ENCODE data around the gene CNR2.

DNA sequence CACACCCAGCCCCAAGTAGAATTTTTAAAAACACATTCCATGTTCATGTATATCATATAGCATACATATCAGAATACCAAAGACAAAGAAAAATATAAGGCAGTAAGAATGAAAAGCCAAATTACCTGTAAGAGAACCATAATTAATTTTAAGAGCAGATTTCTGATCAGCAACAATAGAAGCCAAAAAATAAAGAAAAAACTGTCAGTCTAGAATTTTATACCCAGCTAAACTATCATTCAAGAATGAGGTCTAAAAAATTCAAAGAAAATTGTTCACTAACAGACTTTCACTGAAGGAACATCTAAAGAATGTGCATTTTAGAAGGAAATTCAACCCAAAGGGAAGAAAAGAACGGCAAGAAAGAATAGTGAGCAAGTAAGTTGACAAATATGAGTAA, 34.5 kb downstream of the CNR2 start:
- TF ChIP-seq POLR2AphosphoS5 (IDR thresholded peaks at IDR 0.05) (no peak), POLR2A (IDR thresholded peaks at IDR 0.05) (no peak), CTCF (IDR thresholded peaks at IDR 0.05) (no peak)

Measured in prostate gland (tissue), 2 donors.